Parathyroid adenoma (tissue), 2 donors: Measurements from ENCODE around the gene PNLIPRP1.

ENCODE experiments used
- H2AFZ ChIP-seq: fragments of 300-600 bp; sonication (generic); one replicate; pipeline ENCODE4 v1.7.0; 2017; ENCODE audit warnings: antibody characterized with exemption, mild to moderate bottlenecking
- H3K27ac ChIP-seq: fragments of 300-600 bp; sonication (generic); one replicate; pipeline ENCODE4 v1.7.0; 2017
- H3K27me3 ChIP-seq: fragments of 300-600 bp; sonication (generic); one replicate; pipeline ENCODE4 v1.7.0; 2017; ENCODE audit warnings: low read length; ENCODE audit not compliant: control insufficient read depth, insufficient read depth
- H3K36me3 ChIP-seq: fragments of 300-600 bp; sonication (generic); one replicate; pipeline ENCODE4 v1.7.0; 2017; ENCODE audit warnings: low read length; ENCODE audit not compliant: control insufficient read depth, insufficient read depth
- H3K4me1 ChIP-seq: fragments of 300-600 bp; sonication (generic); one replicate; pipeline ENCODE4 v1.7.0; 2017; ENCODE audit warnings: control low read depth
- H3K4me2 ChIP-seq: fragments of 300-600 bp; sonication (generic); one replicate; pipeline ENCODE4 v1.7.0; 2017; ENCODE audit warnings: low read length
- H3K4me3 ChIP-seq: fragments of 300-600 bp; sonication (generic); one replicate; pipeline ENCODE4 v1.7.0; 2017; ENCODE audit warnings: low read depth, low read length
- H3K79me2 ChIP-seq: fragments of 300-600 bp; sonication (generic); one replicate; pipeline ENCODE4 v1.7.0; 2017; ENCODE audit warnings: control low read depth
- H3K9ac ChIP-seq: fragments of 300-600 bp; sonication (generic); one replicate; pipeline ENCODE4 v1.7.0; 2017; ENCODE audit warnings: mild to moderate bottlenecking
- H3K9me3 ChIP-seq: fragments of 300-600 bp; sonication (generic); one replicate; pipeline ENCODE4 v1.7.0; 2017; ENCODE audit warnings: low read length; ENCODE audit not compliant: control insufficient read depth
- CTCF ChIP-seq: fragments of 300-600 bp; sonication (generic); IDR thresholded peaks from one replicate; pipeline ENCODE4 v1.7.0; 2017; ENCODE audit warnings: antibody characterized with exemption, mild to moderate bottlenecking
- donor health status: primary hyperparathyroidism.

The PNLIPRP1 gene

GRCh38 chr10:116620423-116621400 is 30.0 kb downstream of the PNLIPRP1 start, which contains the start of gene PNLIPRP2:
Gene PNLIPRP2 (plus strand): TSS chr10:116620953.
- H3K9me3 ChIP-seq: no peaks in the 10 kb centered on the region

GRCh38 chr10:116621476-116621875 is 30.7 kb downstream of the PNLIPRP1 start:
- TF ChIP-seq CTCF: no peak
- Histone ChIP-seq H3K79me2 (no peaks in the 10 kb centered on the region), H3K4me1 (no peaks in the 10 kb centered on the region)

More at GRCh38 chr10:116620423-116621400, 30.0 kb downstream of the PNLIPRP1 start, which contains the start of gene PNLIPRP2:
- Histone ChIP-seq H3K27ac (no peak within 1 kb of the TSS), H3K4me2 (no peak within 1 kb of the TSS), H3K27me3 (no peaks in the 10 kb centered on the region), H3K36me3 (no peaks in the 10 kb centered on the region), H2AFZ (no peak within 1 kb of the TSS), H3K4me3 (no peak within 1 kb of the TSS), H3K4me1 (no peaks in the 10 kb centered on the region), H3K79me2 (no peaks in the 10 kb centered on the region), H3K9ac (no peak within 1 kb of the TSS)
- TF ChIP-seq CTCF: no peak

GRCh38 chr10:116621934-116622655 is 31.3 kb downstream of the PNLIPRP1 start:
- no peaks in the 10 kb centered on the region for H3K9me3 ChIP-seq
- H3K79me2 ChIP-seq: no peaks in the 10 kb centered on the region
- H3K27ac ChIP-seq: no peak overlapping the region
- no peak for TF ChIP-seq CTCF
- no peak overlapping the region for H2AFZ ChIP-seq
- H3K36me3 ChIP-seq: no peaks in the 10 kb centered on the region
- H3K4me3 ChIP-seq: no peak overlapping the region
- no peak overlapping the region for H3K4me2 ChIP-seq
- H3K4me1 ChIP-seq: no peaks in the 10 kb centered on the region
- H3K9ac ChIP-seq: no peak overlapping the region
- no peaks in the 10 kb centered on the region for H3K27me3 ChIP-seq

More at GRCh38 chr10:116621476-116621875, 30.7 kb downstream of the PNLIPRP1 start:
- no peak overlapping the region for H2AFZ ChIP-seq
- no peak overlapping the region for H3K27ac ChIP-seq
- H3K4me3 ChIP-seq: no peak overlapping the region
- H3K4me2 ChIP-seq: no peak overlapping the region
- no peaks in the 10 kb centered on the region for H3K9me3 ChIP-seq
- no peaks in the 10 kb centered on the region for H3K27me3 ChIP-seq
- no peaks in the 10 kb centered on the region for H3K36me3 ChIP-seq
- no peak overlapping the region for H3K9ac ChIP-seq

GRCh38 chr10:116625845-116626244 is 35.1 kb downstream of the PNLIPRP1 start:
- H3K9me3 ChIP-seq: no peaks in the 10 kb centered on the region
- H3K4me3 ChIP-seq: no peak overlapping the region
- H3K27ac ChIP-seq: no peak overlapping the region
- no peaks in the 10 kb centered on the region for H3K27me3 ChIP-seq
- TF ChIP-seq CTCF: no peak
- no peak overlapping the region for H2AFZ ChIP-seq
- no peak overlapping the region for H3K9ac ChIP-seq
- H3K4me1 ChIP-seq: no peaks in the 10 kb centered on the region
- no peak overlapping the region for H3K4me2 ChIP-seq
- H3K36me3 ChIP-seq: no peaks in the 10 kb centered on the region
- H3K79me2 ChIP-seq: no peaks in the 10 kb centered on the region
